Breast epithelium (tissue), 4 donors: ENCODE results near the gene GAK. TPM values are rescaled to one million over a fixed set of nuclear protein-coding genes. Genes with fewer than 3 reads are reported as not detected.
A peak's percentile ranks its signal among the peaks of the same experiment; 100 is the strongest.

ENCODE experiments used
- DNase-seq, 2 donors: peaks; one replicate each; pipeline ENCODE4 v3.0.0-alpha.2; 2019; ENCODE audit warnings: low spot score in 2 of 2
- H3K27ac ChIP-seq, 2 donors: fragments of 200-600 bp; sonication (generic) in 1 of 2; one replicate each; pipeline ENCODE4 v1.5.1; 2016 to 2019; ENCODE audit warnings: mild to moderate bottlenecking in 1 of 2
- H3K27me3 ChIP-seq, 2 donors: fragments of 200-600 bp; sonication (generic) in 1 of 2; one replicate each; pipeline versions ENCODE4 v1.5.1 to v1.6.0; 2017 to 2019; ENCODE audit warnings: control low read depth in 1 of 2, mild to moderate bottlenecking in 1 of 2
- H3K36me3 ChIP-seq: fragments of 200-600 bp; one replicate; pipeline ENCODE4 v1.5.1; 2019
- H3K4me1 ChIP-seq, 2 donors: fragments of 200-600 bp; sonication (generic); one replicate each; pipeline ENCODE4 v1.5.1; 2016 to 2019; ENCODE audit warnings: control low read depth in 1 of 2
- H3K4me3 ChIP-seq, 3 donors: fragments of 200-600 bp; sonication (generic); 1 replicate in 2 of 3; 2 replicates in 1 of 3; pipeline ENCODE4 v1.5.1; 2016 to 2019; ENCODE audit warnings: mild to moderate bottlenecking in 3 of 3, moderate library complexity in 2 of 3
- H3K9me3 ChIP-seq, 2 donors: fragments of 200-600 bp; sonication (generic) in 1 of 2; one replicate each; pipeline ENCODE4 v1.5.1; 2016 to 2019; ENCODE audit warnings: control low read depth in 1 of 2
- CTCF ChIP-seq, 3 donors: fragments of 450-650 bp; IDR thresholded peaks; one replicate each; pipeline ENCODE4 v1.5.1; 2016 to 2017; ENCODE audit warnings: antibody characterized with exemption in 3 of 3, mild to moderate bottlenecking in 3 of 3, moderate library complexity in 3 of 3
- POLR2A ChIP-seq: fragments of 450-650 bp; IDR thresholded peaks from one replicate; pipeline ENCODE4 v1.6.1; 2016; ENCODE audit warnings: antibody characterized with exemption, mild to moderate bottlenecking, moderate library complexity
- POLR2AphosphoS5 ChIP-seq, 3 donors: sonication (generic); formaldehyde crosslinking; IDR thresholded peaks; one replicate each; pipeline ENCODE4 v1.6.1; 2017; ENCODE audit warnings: antibody characterized with exemption in 3 of 3
- intact Hi-C: fragments of 100-400 bp; cut with DNase I; formaldehyde crosslinking; loops from one replicate; pipeline ENCODE4 v1.15.1; 2023; ENCODE audit warnings: low total_unique reads
- total RNA-seq, 3 donors: library from RNA; depleted of rRNA; stranded (reverse); fragments of >200 nt; gene quantifications; one replicate each; pipeline ENCODE4 v1.1.0, GENCODE V29; 2016

The GAK gene
- total RNA-seq, 3 donors from 2014 or later, result 76.2 to 95.7 (median 81.9) TPM

- intact Hi-C loops, result no loop called here
- Histone ChIP-seq H3K9me3 (no peaks in the 10 kb centered on the region), H3K27ac (no peak overlapping the region), H3K36me3 (no peaks in the 10 kb centered on the region), H3K4me3 (peak overlapping the region; percentile 20 to 64 (median 45)), H3K4me1 (peaks cover 4 to 12% of the 10 kb centered on the region in 2 donors), H3K27me3 (peaks cover 16 to 83% of the 10 kb centered on the region in 2 donors)
- DNase-seq, result no peak
- no peak for TF ChIP-seq POLR2AphosphoS5 (IDR thresholded peaks at IDR 0.05)
- TF ChIP-seq POLR2A, result no peak
- no peak for TF ChIP-seq CTCF (IDR thresholded peaks at IDR 0.05)
Observed at GRCh38 chr4:825063-825970, 106.8 kb downstream of the GAK start.

GRCh38 chr4:824461-825062 lies 107.6 kb downstream of the GAK start:
- H3K4me3 ChIP-seq, result no peak overlapping the region
- no peak overlapping the region for H3K27ac ChIP-seq
- peaks cover 4 to 12% of the 10 kb centered on the region in 2 donors for H3K4me1 ChIP-seq
- DNase-seq, result no peak
- no peaks in the 10 kb centered on the region for H3K36me3 ChIP-seq
- peaks cover 3 to 4% of the 10 kb centered on the region in 2 donors for H3K9me3 ChIP-seq
- TF ChIP-seq POLR2AphosphoS5 (IDR thresholded peaks at IDR 0.05) (no peak), POLR2A (no peak)
- intact Hi-C loops, result no loop called here
- H3K27me3 ChIP-seq, result peaks cover 16 to 84% of the 10 kb centered on the region in 2 donors

- H3K27ac ChIP-seq, result no peak overlapping the region
- H3K9me3 ChIP-seq, result peaks cover 6 to 7% of the 10 kb centered on the region in 2 donors
- H3K4me1 ChIP-seq, result peaks cover 4 to 12% of the 10 kb centered on the region in 2 donors
- intact Hi-C loops, result no loop called here
- no peaks in the 10 kb centered on the region for H3K36me3 ChIP-seq
- TF ChIP-seq POLR2AphosphoS5 (IDR thresholded peaks at IDR 0.05) (no peak), CTCF (IDR thresholded peaks at IDR 0.05) (no peak), POLR2A (no peak)
- H3K4me3 ChIP-seq, result no peak overlapping the region
- H3K27me3 ChIP-seq, result peaks cover 16 to 85% of the 10 kb centered on the region in 2 donors
- no peak for DNase-seq
Observed at GRCh38 chr4:823761-824460, 108.2 kb downstream of the GAK start.

- no peaks in the 10 kb centered on the region for H3K36me3 ChIP-seq
- no peak overlapping the region for H3K4me3 ChIP-seq
- peaks cover 6 to 7% of the 10 kb centered on the region in 2 donors for H3K9me3 ChIP-seq
- DNase-seq, result no peak
- no peak for TF ChIP-seq POLR2AphosphoS5 (IDR thresholded peaks at IDR 0.05)
- no peak for TF ChIP-seq POLR2A
- no peak for TF ChIP-seq CTCF (IDR thresholded peaks at IDR 0.05)
- intact Hi-C loops, result no loop called here
- H3K4me1 ChIP-seq, result peaks cover 4 to 12% of the 10 kb centered on the region in 2 donors
- peaks cover 16 to 88% of the 10 kb centered on the region in 2 donors for H3K27me3 ChIP-seq
- H3K27ac ChIP-seq, result no peak overlapping the region
Observed at GRCh38 chr4:823176-823760, 108.8 kb downstream of the GAK start.
